ENCODE data around the gene WDR46. TPM values are rescaled to one million over a fixed set of nuclear protein-coding genes. Genes with fewer than 3 reads are reported as not detected.

WDR46 gene
- 44.7 and 54.2 TPM in 2 replicates for total RNA-seq

GRCh38 chr6:33288921-33289783 is at the start of gene WDR46, which contains the start of gene PFDN6:
TSS of gene WDR46 (minus strand) at chr6:33289239. CDS start at chr6:33289170, 69 bp downstream.
TSS of gene PFDN6 (plus strand) at chr6:33289601. CDS start at chr6:33289857, 256 bp downstream.

GRCh38 chr6:33317669-33318425 is 28.8 kb upstream of the WDR46 start, which contains the start of gene ZBTB22:
TSS of gene ZBTB22 (minus strand) at chr6:33317744. CDS start at chr6:33316916, 828 bp downstream.

GRCh38 chr6:33313709-33314514 is 24.9 kb upstream of the WDR46 start, which contains the start of gene TAPBP:
TSS of gene TAPBP (minus strand) at chr6:33314078. CDS start at chr6:33314041, 37 bp downstream.

GRCh38 chr6:33298773-33299236 is 9.8 kb upstream of the WDR46 start, which contains the start of gene RGL2:
TSS of gene RGL2 (minus strand) at chr6:33298942. CDS start at chr6:33298610, 332 bp downstream.

GRCh38 chr6:33276864-33277662 is 12.0 kb downstream of the WDR46 start, which contains the start of gene B3GALT4:
TSS of gene B3GALT4 (plus strand) at chr6:33277123. CDS start at chr6:33277420, 297 bp downstream.

GRCh38 chr6:33271468-33272274 is 17.4 kb downstream of the WDR46 start, which contains the start of the genes RPS18 and VPS52:
TSS of gene RPS18 (plus strand) at chr6:33272075. CDS start at chr6:33272120, 45 bp downstream.
TSS of gene VPS52 (minus strand) at chr6:33271876. CDS start at chr6:33271675, 201 bp downstream.

Other genes starting within 250 kb of the WDR46 start
- gene HLA-DPA1, start 215.6 kb downstream of the WDR46 start, total RNA-seq = 0.17 and 3.8 TPM in 2 replicates
- 2.8 and 19.5 TPM in 2 replicates for gene HLA-DPB1, start 213.2 kb downstream of the WDR46 start, total RNA-seq
- 0.13 and 0.83 TPM in 2 replicates for gene COL11A2, start 96.8 kb downstream of the WDR46 start, total RNA-seq
- gene RXRB, start 88.6 kb downstream of the WDR46 start, total RNA-seq = 32.2 and 34.4 TPM in 2 replicates
- gene SLC39A7, start 88.4 kb downstream of the WDR46 start, total RNA-seq = 158 and 190 TPM in 2 replicates
- gene HSD17B8, start 84.6 kb downstream of the WDR46 start, total RNA-seq = 4.2 and 5.4 TPM in 2 replicates
- gene RING1, start 80.7 kb downstream of the WDR46 start, total RNA-seq = 33.2 and 33.3 TPM in 2 replicates
- 40.2 and 44.2 TPM in 2 replicates for gene VPS52, start 17.4 kb downstream of the WDR46 start, total RNA-seq
- gene RPS18, start 17.2 kb downstream of the WDR46 start, total RNA-seq = 1,733 and 1,914 TPM in 2 replicates
- gene B3GALT4, start 12.1 kb downstream of the WDR46 start, total RNA-seq = 4.9 and 7.6 TPM in 2 replicates
- gene PFDN6, start 362 bp upstream of the WDR46 start, total RNA-seq = 20.1 and 25.2 TPM in 2 replicates
- 27.0 and 46.3 TPM in 2 replicates for gene RGL2, start 9.7 kb upstream of the WDR46 start, total RNA-seq
- gene TAPBP, start 24.8 kb upstream of the WDR46 start, total RNA-seq = 91.0 and 112 TPM in 2 replicates
- gene ZBTB22, start 28.5 kb upstream of the WDR46 start, total RNA-seq = 28.3 and 28.5 TPM in 2 replicates
- gene DAXX, start 33.7 kb upstream of the WDR46 start, total RNA-seq = 32.6 and 46.1 TPM in 2 replicates
- gene KIFC1, start 102.6 kb upstream of the WDR46 start, total RNA-seq = 2.1 and 5.0 TPM in 2 replicates
- gene PHF1, start 121.8 kb upstream of the WDR46 start, total RNA-seq = 25.1 and 30.0 TPM in 2 replicates
- gene CUTA, start 128.9 kb upstream of the WDR46 start, total RNA-seq = 102 and 104 TPM in 2 replicates
- gene SYNGAP1, start 130.8 kb upstream of the WDR46 start, total RNA-seq = 10.5 and 16.1 TPM in 2 replicates
- gene ZBTB9, start 165.3 kb upstream of the WDR46 start, total RNA-seq = 4.9 and 6.5 TPM in 2 replicates